GM12878 (cell line): ENCODE data around the gene YPEL3.

Source experiments
- E2F4 ChIP-seq: IDR thresholded peaks from 2 replicates; pipeline ENCODE4 v1.6.1; 2012; ENCODE audit warnings: low read depth, low read length, improper control_type of control experiment
- EP300 ChIP-seq, 2 experiments: fragments of 150-350 bp in 1 of 2; IDR thresholded peaks; 2 replicates each; pipeline ENCODE4 v1.6.1; 2011 to 2012; ENCODE audit warnings: low read depth in 2 of 2, low read length in 2 of 2, borderline replicate concordance in 1 of 2, improper control_type of control experiment in 1 of 2, inconsistent platforms in 1 of 2; ENCODE audit not compliant: control insufficient read depth in 1 of 2
- EZH2 ChIP-seq: IDR thresholded peaks from 2 replicates; pipeline ENCODE4 v1.6.1; 2012; ENCODE audit warnings: low read depth, mild to moderate bottlenecking, control low read depth, inconsistent platforms, low read length, borderline replicate concordance; ENCODE audit not compliant: control insufficient read depth

DNA sequence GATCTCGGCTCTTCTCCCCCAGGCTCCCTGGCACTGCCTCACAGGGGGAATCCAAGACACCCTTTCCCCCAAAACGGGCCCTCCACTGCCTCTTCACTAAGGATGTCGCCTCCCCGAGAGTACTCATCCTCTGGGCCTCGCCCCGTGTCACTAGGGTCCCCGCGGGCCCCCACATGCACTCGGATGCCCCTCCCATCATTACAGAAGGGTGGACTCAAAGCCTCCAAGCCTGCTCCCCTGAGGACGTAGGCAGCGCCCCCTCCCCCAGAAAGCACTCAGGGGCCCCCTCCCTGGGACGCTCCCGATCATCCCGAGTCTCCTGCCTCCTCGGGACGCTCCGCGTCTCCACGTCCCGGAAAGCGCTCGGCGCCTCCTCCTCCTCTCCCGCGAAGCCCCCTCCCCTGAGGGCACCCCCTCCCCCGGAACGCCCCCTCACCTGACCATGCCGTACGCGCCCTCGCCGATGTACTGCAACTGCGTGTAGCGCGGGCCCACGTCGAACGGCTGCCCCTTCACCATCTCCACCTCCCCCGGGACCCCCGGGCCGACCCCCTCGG, 26.7 kb upstream of the YPEL3 start:
- TF ChIP-seq E2F4 (no peak), EP300 (IDR thresholded peaks at IDR 0.05; ENCODE audit: borderline replicate concordance in 1 of 2, control insufficient read depth in 1 of 2, low read depth in 2 of 2, low read length in 2 of 2) (no peak), EZH2 (no peak)
